H1 (cell line): Measurements from ENCODE around the gene MIEN1. TPM values are rescaled to one million over a fixed set of nuclear protein-coding genes. Genes with fewer than 3 reads are reported as not detected.

Experiments used
- GTF2F1 ChIP-seq: IDR thresholded peaks from 2 replicates; pipeline ENCODE4 v1.6.1; 2012; ENCODE audit warnings: low read depth, low read length, improper control_type of control experiment, borderline replicate concordance
- HDAC6 ChIP-seq: IDR thresholded peaks from one replicate; pipeline ENCODE4 v1.7.1; 2012; ENCODE audit warnings: low read depth, mild to moderate bottlenecking, inconsistent platforms, low read length, moderate library complexity
- SAP30 ChIP-seq: fragments of 300-600 bp; sonication (generic); IDR thresholded peaks from 2 replicates; pipeline ENCODE4 v1.7.1; 2012; ENCODE audit warnings: low read length, moderate library complexity, mild to moderate bottlenecking, inconsistent platforms; ENCODE audit not compliant: insufficient read depth, insufficient replicate concordance
- SP2 ChIP-seq: IDR thresholded peaks from 2 replicates; pipeline ENCODE4 v1.6.1; 2012; ENCODE audit warnings: mild to moderate bottlenecking, low read length, inconsistent platforms
- polyA plus RNA-seq, 7 experiments: library from polyadenylated mRNA; depleted of rRNA in 3 of 7; stranded (reverse) in 5 of 7; unstranded in 2 of 7; fragments of >200 nt in 5 of 7; fragments of 200-250 nt in 2 of 7; gene quantifications; 1 replicate in 5 of 7; 2 replicates in 1 of 7; 4 replicates in 1 of 7; pipeline versions ENCODE4 v1.2.1 to v1.2.3, GENCODE V29; 2011 to 2013; ENCODE audit warnings: missing spikeins in 2 of 7, mixed read lengths in 2 of 7
- total RNA-seq: library from RNA; stranded (reverse); fragmentation: NEBNext Ultra II Directional; extraction: Animal tissue kit (Norgen Biotek cat#: 25700); gene quantifications from 2 replicates; pipeline ENCODE4 v1.2.1, GENCODE V29; 2021

The MIEN1 gene
- total and polyA plus RNA-seq, 2 of the 8 experiments (the other 6 are each of a cell fraction or from before 2014, with no cell fraction given) = 29.6 to 54.9 TPM

GRCh38 chr17:39750131-39751015 lies 20.0 kb upstream of the MIEN1 start (continued):
- TF ChIP-seq SAP30 (no peak), HDAC6 (no peak), SP2 (no peak), GTF2F1 (no peak)
